K562 (cell line): ENCODE data around the gene COA6. TPM values are rescaled to one million over a fixed set of nuclear protein-coding genes. Genes with fewer than 3 reads are reported as not detected.

Experiments
- CSDE1 ChIP-seq, 2 experiments: fragments of 450-650 bp; IDR thresholded peaks; 2 replicates each; pipeline ENCODE4 v1.6.1; 2016; ENCODE audit warnings: mild to moderate bottlenecking in 1 of 2
- E2F6 ChIP-seq, 2 experiments: IDR thresholded peaks; 2 replicates each; pipeline ENCODE4 v1.6.1; 2011; ENCODE audit warnings: borderline replicate concordance in 1 of 2, control low read depth in 1 of 2, low read depth in 1 of 2, low read length in 1 of 2, mild to moderate bottlenecking in 1 of 2, mixed read lengths in 1 of 2, moderate library complexity in 1 of 2; ENCODE audit not compliant: insufficient read depth in 1 of 2, insufficient read length in 1 of 2, poor library complexity in 1 of 2, severe bottlenecking in 1 of 2; ENCODE audit errors: extremely low read depth in 1 of 2
- EP300 ChIP-seq: IDR thresholded peaks from 2 replicates; pipeline ENCODE4 v1.6.1; 2012; ENCODE audit warnings: low read length, improper control_type of control experiment
- FOXA1 ChIP-seq: fragments of 450-650 bp; IDR thresholded peaks from 2 replicates; pipeline ENCODE4 v1.6.1; 2016; ENCODE audit warnings: mild to moderate bottlenecking, borderline replicate concordance
- FOXK2 ChIP-seq, 2 experiments: fragments of 450-650 bp; IDR thresholded peaks in 1 of 2; conservative IDR thresholded peaks in 1 of 2; 2 replicates each; pipeline ENCODE4 v1.6.1; 2016; ENCODE audit warnings: low read depth in 2 of 2, mild to moderate bottlenecking in 1 of 2
- KDM4B ChIP-seq, 2 experiments: fragments of 450-650 bp in 1 of 2; sonication (generic) in 1 of 2; IDR thresholded peaks; 2 replicates each; pipeline ENCODE4 v1.6.1; 2016 to 2017; ENCODE audit warnings: borderline replicate concordance in 2 of 2, antibody characterized with exemption in 1 of 2, low read depth in 1 of 2, mild to moderate bottlenecking in 1 of 2
- PATZ1 ChIP-seq: fragments of 250-450 bp; sonication (Bioruptor Pico); IDR thresholded peaks from 2 replicates; pipeline ENCODE4 v1.5.0; 2020; ENCODE audit warnings: mild to moderate bottlenecking, borderline replicate concordance
- PCBP1 ChIP-seq: fragments of 200-400 bp; formaldehyde crosslinking; IDR thresholded peaks from 2 replicates; pipeline ENCODE4 v1.6.1; 2018; ENCODE audit warnings: mild to moderate bottlenecking, low read depth, low read length; ENCODE audit not compliant: poor library complexity, severe bottlenecking
- PHF20 ChIP-seq: fragments of 450-650 bp; IDR thresholded peaks from 2 replicates; pipeline ENCODE4 v1.6.1; 2018; ENCODE audit not compliant: partially characterized antibody
- PHTF2 ChIP-seq: fragments of 250-450 bp; sonication (Bioruptor Pico); IDR thresholded peaks from 2 replicates; pipeline ENCODE4 v1.5.0; 2021; ENCODE audit warnings: mild to moderate bottlenecking
- SAP30 ChIP-seq: fragments of 200-600 bp; sonication (generic); IDR thresholded peaks from 2 replicates; pipeline ENCODE4 v1.6.1; 2012; ENCODE audit warnings: borderline replicate concordance, low read depth, mild to moderate bottlenecking, moderate library complexity, low read length, control low read depth, inconsistent platforms; ENCODE audit not compliant: insufficient read depth, poor library complexity, severe bottlenecking
- SP2 ChIP-seq: IDR thresholded peaks from 2 replicates; pipeline ENCODE4 v1.6.1; 2011; ENCODE audit warnings: mild to moderate bottlenecking, low read depth, low read length, moderate library complexity; ENCODE audit not compliant: poor library complexity, severe bottlenecking; ENCODE audit errors: extremely low read depth
- TAF15 ChIP-seq: fragments of 200-400 bp; formaldehyde crosslinking; IDR thresholded peaks from 2 replicates; pipeline ENCODE4 v1.6.1; 2017; ENCODE audit warnings: mild to moderate bottlenecking, low read depth, low read length, moderate library complexity
- TEAD4 ChIP-seq, 2 experiments: sonication (generic) in 1 of 2; formaldehyde crosslinking in 1 of 2; IDR thresholded peaks; 2 replicates each; pipeline versions ENCODE4 v1.6.1 to v1.8.0; 2012 to 2022; ENCODE audit warnings: borderline replicate concordance in 1 of 2, inconsistent platforms in 1 of 2, low read length in 1 of 2, mild to moderate bottlenecking in 1 of 2, missing genetic modification reagents in 1 of 2
- ZNF609 ChIP-seq: sonication (generic); formaldehyde crosslinking; IDR thresholded peaks from 2 replicates; pipeline ENCODE4 v1.8.1; 2023; ENCODE audit warnings: missing genetic modification reagents, mild to moderate bottlenecking, borderline replicate concordance
- ZNF75A ChIP-seq: fragments of 450-650 bp; formaldehyde crosslinking; IDR thresholded peaks from 2 replicates; pipeline ENCODE4 v1.4.0; 2020; ENCODE audit warnings: mild to moderate bottlenecking
- ZNF785 ChIP-seq: fragments of 250-450 bp; sonication (Bioruptor Pico); IDR thresholded peaks from 2 replicates; pipeline ENCODE4 v1.4.0; 2020; ENCODE audit warnings: mild to moderate bottlenecking
- polyA plus RNA-seq, 8 experiments: library from polyadenylated mRNA; depleted of rRNA in 4 of 8; stranded (reverse) in 5 of 8; unstranded in 3 of 8; fragments of >200 nt; fragmentation: Nextera tagmentation in 2 of 8; fragmentation: Illumina TruSeq in 1 of 8; extraction: Ambion mirVana in 2 of 8; extraction: Trizol in 1 of 8; gene quantifications; 2 replicates each; pipeline versions ENCODE4 v1.2.1 to v1.2.3, GENCODE V29; 2011 to 2014; ENCODE audit warnings: inconsistent platforms in 1 of 8, missing spikeins in 1 of 8
- total RNA-seq, 7 experiments: library from RNA; depleted of rRNA in 6 of 7; stranded (reverse); fragments of >200 nt in 6 of 7; fragmentation: Illumina TruSeq in 2 of 7; extraction: Trizol in 2 of 7; gene quantifications; 2 replicates each; pipeline versions ENCODE4 v1.2.1 to v1.2.3, GENCODE V29; 2011 to 2021; ENCODE audit warnings: low replicate concordance in 1 of 7

Gene COA6
- total and polyA plus RNA-seq, 9 of the 15 experiments (the other 6 are each of a cell fraction or from before 2014, with no cell fraction given): 77.7 to 187 (median 134) TPM

DNA sequence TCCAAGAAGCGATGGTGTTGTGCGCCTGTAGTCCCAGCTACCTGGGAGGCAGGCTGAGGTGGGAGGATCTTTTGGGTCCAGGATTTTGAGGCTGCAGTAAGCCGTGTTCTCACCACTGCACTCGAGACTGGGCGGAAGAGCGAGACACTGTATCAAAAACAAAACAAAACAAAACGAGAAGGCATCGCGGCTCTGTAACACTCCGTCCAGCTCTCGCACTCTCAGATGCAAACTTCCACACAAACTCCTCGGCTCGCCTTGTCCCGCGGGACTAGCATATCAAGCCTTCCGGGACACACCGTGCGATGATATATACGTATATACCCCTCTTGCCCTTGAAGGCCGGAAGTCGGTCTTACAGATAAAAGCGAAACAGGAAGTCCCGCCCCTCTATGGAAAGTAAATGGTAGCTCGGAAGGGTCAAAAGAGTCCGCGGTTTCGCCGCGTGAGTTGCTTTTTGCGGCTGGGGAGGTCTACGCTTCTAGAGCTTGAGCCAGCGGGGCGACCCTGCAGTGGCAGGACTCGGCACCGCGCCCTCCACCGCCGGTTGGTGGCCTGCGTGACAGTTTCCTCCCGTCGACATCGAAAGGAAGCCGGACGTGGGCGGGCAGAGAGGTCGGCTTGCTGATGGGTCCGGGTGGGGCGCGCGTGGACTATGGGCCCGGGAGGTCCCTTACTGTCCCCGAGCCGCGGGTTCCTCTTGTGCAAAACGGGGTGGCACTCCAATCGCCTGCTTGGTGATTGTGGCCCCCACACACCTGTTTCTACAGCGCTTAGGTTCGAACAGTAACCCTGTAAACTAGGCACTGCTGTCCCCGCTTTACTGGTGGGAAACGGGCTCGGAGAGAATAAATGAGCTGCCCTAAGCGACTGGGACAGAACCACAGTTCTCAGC lies at the start of gene COA6 (continued):
- no peak for TF ChIP-seq ZNF609 (CRISPR knock-in tag)
- no peak for TF ChIP-seq ZNF785 (CRISPR knock-in tag)
- peak; percentile 63 for TF ChIP-seq EP300
- peak; percentile 35 for TF ChIP-seq SP2
- peak in 1 of 2 experiments; percentile 2 for TF ChIP-seq E2F6 (IDR thresholded peaks at IDR 0.05; ENCODE audit: borderline replicate concordance in 1 of 2, extremely low read depth in 1 of 2, insufficient read depth in 1 of 2, insufficient read length in 1 of 2, low read depth in 1 of 2, low read length in 1 of 2, poor library complexity in 1 of 2, severe bottlenecking in 1 of 2)
- peak in 1 of 2 experiments; percentile 13; a peak in 1 of 4 replicates for TF ChIP-seq CSDE1 (IDR thresholded peaks at IDR 0.05)
- TF ChIP-seq FOXA1: no peak
- TF ChIP-seq KDM4B (IDR thresholded peaks at IDR 0.05; ENCODE audit: borderline replicate concordance in 2 of 2, low read depth in 1 of 2): peak in 1 of 2 experiments; percentile 83; a peak in 2 of 4 replicates
- TF ChIP-seq PHTF2 (CRISPR knock-in tag): no peak
- no peak for TF ChIP-seq TAF15
- TF ChIP-seq ZNF75A (CRISPR knock-in tag): no peak
- TF ChIP-seq PCBP1: peak; percentile 83
- peak; percentile 93 for TF ChIP-seq PHF20
- peak; percentile 92 to 96 for TF ChIP-seq FOXK2 (conservative IDR thresholded peaks at IDR 0.05 in 1 of 2, IDR thresholded peaks at IDR 0.05 in 1 of 2; ENCODE audit: low read depth in 2 of 2)
- peak; percentile 82 for TF ChIP-seq SAP30
- TF ChIP-seq TEAD4 (IDR thresholded peaks at IDR 0.05; ENCODE audit: low read length): peak; percentile 5; the same call in 1 of the 2 replicates
- no peak for TF ChIP-seq TEAD4 (CRISPR knock-in tag; IDR thresholded peaks at IDR 0.05; ENCODE audit: borderline replicate concordance)
- peak; percentile 70; the same call in 1 of the 2 replicates for TF ChIP-seq PATZ1
